GM23338 (cell line): Measurements from ENCODE around the gene ABCF2. TPM values are rescaled to one million over a fixed set of nuclear protein-coding genes. Genes with fewer than 3 reads are reported as not detected.

Experiments
- ATAC-seq: fragments of 200-7000 bp; cut with Tn5 transposase; 3 replicates; pipeline ENCODE4 v1.9.1; 2020
- DNase-seq: peaks from one replicate; pipeline ENCODE4 v3.0.0-alpha.2; 2015; ENCODE audit warnings: low spot score
- H2AFZ ChIP-seq: fragments of 200-600 bp; sonication (generic); 2 replicates; pipeline ENCODE4 v1.8.0; 2016; ENCODE audit warnings: antibody characterized with exemption, mild to moderate bottlenecking, moderate library complexity
- H3F3A ChIP-seq: fragments of 200-600 bp; sonication (generic); replicated peaks from 2 replicates; pipeline ENCODE4 v1.8.0; 2017; ENCODE audit warnings: antibody characterized with exemption, mixed run types, low read depth
- H3K27ac ChIP-seq: fragments of 200-600 bp; sonication (generic); 2 replicates; pipeline ENCODE4 v1.6.1; 2016; ENCODE audit warnings: low read depth
- H3K27me3 ChIP-seq: fragments of 200-600 bp; sonication (generic); 2 replicates; pipeline ENCODE4 v1.8.0; 2016; ENCODE audit warnings: mild to moderate bottlenecking, mixed run types, moderate library complexity; ENCODE audit not compliant: insufficient read depth
- H3K36me3 ChIP-seq: fragments of 200-600 bp; sonication (generic); 2 replicates; pipeline ENCODE4 v1.8.0; 2016; ENCODE audit warnings: mild to moderate bottlenecking; ENCODE audit not compliant: insufficient read depth
- H3K4me1 ChIP-seq: fragments of 200-600 bp; sonication (generic); 2 replicates; pipeline ENCODE4 v1.8.0; 2016; ENCODE audit warnings: mild to moderate bottlenecking, moderate library complexity; ENCODE audit not compliant: insufficient read depth
- H3K4me2 ChIP-seq: fragments of 200-600 bp; sonication (generic); 2 replicates; pipeline ENCODE4 v1.7.1; 2017; ENCODE audit warnings: mixed run types
- H3K4me3 ChIP-seq: fragments of 200-600 bp; sonication (generic); 2 replicates; pipeline ENCODE4 v1.6.1; 2016; ENCODE audit warnings: mixed run types
- H3K79me2 ChIP-seq: fragments of 200-600 bp; sonication (generic); replicated peaks from 2 replicates; pipeline ENCODE4 v1.8.0; 2017; ENCODE audit warnings: mild to moderate bottlenecking; ENCODE audit not compliant: insufficient read depth
- H3K9me2 ChIP-seq: fragments of 200-600 bp; sonication (generic); 2 replicates; pipeline ENCODE4 v1.8.0; 2017; ENCODE audit not compliant: insufficient read depth
- H4K20me1 ChIP-seq: fragments of 200-600 bp; sonication (generic); replicated peaks from 2 replicates; pipeline ENCODE4 v1.8.0; 2017; ENCODE audit warnings: mild to moderate bottlenecking; ENCODE audit not compliant: insufficient read depth
- H3K27ac Mint-ChIP-seq: 2 replicates; pipeline ENCODE4 v1.8.0; 2020; ENCODE audit warnings: inconsistent platforms, mild to moderate bottlenecking, moderate library complexity, mixed read lengths
- H3K27me3 Mint-ChIP-seq: 3 replicates; pipeline ENCODE4 v1.8.0; 2022; ENCODE audit warnings: low read depth, mild to moderate bottlenecking, moderate library complexity, mixed read lengths, inconsistent platforms; ENCODE audit not compliant: insufficient read depth, poor library complexity
- H3K36me3 Mint-ChIP-seq: 3 replicates; pipeline ENCODE4 v1.8.0; 2021; ENCODE audit warnings: low read depth, mild to moderate bottlenecking, inconsistent platforms, moderate library complexity, mixed read lengths
- H3K4me1 Mint-ChIP-seq: 3 replicates; pipeline ENCODE4 v1.8.0; 2020; ENCODE audit warnings: mild to moderate bottlenecking, inconsistent platforms, mixed read lengths
- H3K4me3 Mint-ChIP-seq: 3 replicates; pipeline ENCODE4 v1.8.0; 2021; ENCODE audit warnings: moderate library complexity, mild to moderate bottlenecking, inconsistent platforms, mixed read lengths
- H3K9me3 Mint-ChIP-seq: 3 replicates; pipeline ENCODE4 v1.8.0; 2020; ENCODE audit warnings: moderate library complexity, mild to moderate bottlenecking, inconsistent platforms, mixed read lengths
- CREB1 ChIP-seq: fragments of 250-450 bp; sonication (Bioruptor Pico); IDR thresholded peaks from 2 replicates; pipeline ENCODE4 v1.5.0; 2020; ENCODE audit warnings: low read depth, mild to moderate bottlenecking, moderate library complexity
- CTCF ChIP-seq, 2 experiments: fragments of 200-600 bp in 1 of 2; sonication (generic) in 1 of 2; conservative IDR thresholded peaks; 2 replicates each; pipeline versions ENCODE4 v1.5.1 to v1.6.1; 2016 to 2017; ENCODE audit warnings: antibody characterized with exemption in 2 of 2, low read depth in 2 of 2, mild to moderate bottlenecking in 2 of 2, moderate library complexity in 1 of 2
- ETS1 ChIP-seq: IDR thresholded peaks from 2 replicates; pipeline ENCODE4 v1.6.1; 2016; ENCODE audit warnings: antibody characterized with exemption
- EZH2 ChIP-seq: fragments of 200-600 bp; sonication (generic); IDR thresholded peaks from one replicate; pipeline ENCODE4 v1.8.0; 2017; ENCODE audit warnings: antibody characterized with exemption, mild to moderate bottlenecking, low read depth; ENCODE audit not compliant: unreplicated experiment
- EZH2phosphoT487 ChIP-seq: fragments of 200-600 bp; sonication (generic); IDR thresholded peaks from one replicate; pipeline ENCODE4 v1.8.1; 2018; ENCODE audit warnings: antibody characterized with exemption; ENCODE audit not compliant: unreplicated experiment
- JUNB ChIP-seq: IDR thresholded peaks from one replicate; pipeline ENCODE4 v1.6.1; 2016; ENCODE audit warnings: antibody characterized with exemption; ENCODE audit not compliant: unreplicated experiment
- NANOG ChIP-seq: IDR thresholded peaks from 2 replicates; pipeline ENCODE4 v1.6.1; 2016; ENCODE audit warnings: antibody characterized with exemption, borderline replicate concordance
- POLR2AphosphoS5 ChIP-seq: IDR thresholded peaks from 2 replicates; pipeline ENCODE4 v1.6.1; 2016; ENCODE audit warnings: antibody characterized with exemption, low read depth
- REST ChIP-seq: IDR thresholded peaks from one replicate; pipeline ENCODE4 v1.6.1; 2018; ENCODE audit warnings: antibody characterized with exemption; ENCODE audit not compliant: unreplicated experiment
- STAT1 ChIP-seq: IDR thresholded peaks from one replicate; pipeline ENCODE4 v1.6.1; 2016; ENCODE audit warnings: antibody characterized with exemption; ENCODE audit not compliant: unreplicated experiment
- ZNF114 ChIP-seq: fragments of 250-450 bp; sonication (Bioruptor Pico); IDR thresholded peaks from 2 replicates; pipeline ENCODE4 v1.5.0; 2020; ENCODE audit warnings: mild to moderate bottlenecking, moderate library complexity
- ZNF331 ChIP-seq: fragments of 250-450 bp; sonication (Bioruptor Pico); IDR thresholded peaks from 2 replicates; pipeline ENCODE4 v1.5.0; 2020; ENCODE audit warnings: low read depth, mild to moderate bottlenecking, moderate library complexity
- ZNF462 ChIP-seq: fragments of 250-450 bp; sonication (Bioruptor Pico); IDR thresholded peaks from 2 replicates; pipeline ENCODE4 v1.5.0; 2020; ENCODE audit warnings: mild to moderate bottlenecking, moderate library complexity
- polyA plus RNA-seq: library from polyadenylated mRNA; unstranded; fragments of >200 nt; fragmentation: Nextera tagmentation; extraction: Ambion mirVana; gene quantifications from 2 replicates; pipeline ENCODE4 v1.2.1, GENCODE V29; 2016
- total RNA-seq: library from RNA; depleted of rRNA; stranded (reverse); fragments of >200 nt; shearing (Covaris generic); gene quantifications from 2 replicates; pipeline ENCODE4 v1.2.3, GENCODE V29; 2014

ABCF2 gene
- total and polyA plus RNA-seq, 2 experiments from 2014 or later = 18.7 to 58.7 TPM

- Histone ChIP-seq H3K79me2 (no peaks in the 10 kb centered on the region), H2AFZ (no peak overlapping the region), H3K27ac (no peak overlapping the region), H3K36me3 (no peaks in the 10 kb centered on the region), H3K4me1 (no peaks in the 10 kb centered on the region), H3F3A (no peaks in the 10 kb centered on the region), H3K27me3 (no peaks in the 10 kb centered on the region), H4K20me1 (no peaks in the 10 kb centered on the region), H3K9me2 (no peaks in the 10 kb centered on the region), H3K4me2 (no peak overlapping the region), H3K4me3 (no peak overlapping the region)
- no peak overlapping the region for H3K4me3 Mint-ChIP-seq
- no peaks in the 10 kb centered on the region for H3K9me3 Mint-ChIP-seq
- H3K4me1 Mint-ChIP-seq = peaks cover 5% of the 10 kb centered on the region; the same call in 1 of the 3 replicates
- no peak for ATAC-seq
- peaks cover 12% of the 10 kb centered on the region for H3K27me3 Mint-ChIP-seq
- no peak overlapping the region for H3K27ac Mint-ChIP-seq
- DNase-seq = no peak
- H3K36me3 Mint-ChIP-seq = no peaks in the 10 kb centered on the region; the same call in 2 of the 3 replicates
- TF ChIP-seq JUNB (no peak), ZNF114 (CRISPR knock-in tag) (no peak), POLR2AphosphoS5 (no peak), EZH2 (no peak), NANOG (no peak), REST (no peak), CTCF (conservative IDR thresholded peaks at IDR 0.05; ENCODE audit: low read depth in 2 of 2) (no peak), CREB1 (CRISPR knock-in tag) (no peak), EZH2phosphoT487 (no peak), STAT1 (no peak), ZNF462 (CRISPR knock-in tag) (no peak), ETS1 (no peak), ZNF331 (no peak)
Measured at GRCh38 chr7:151201751-151202150, 25.3 kb downstream of the ABCF2 start.
